Keratinocyte (primary cell): Measurements from ENCODE around the gene KATNB1.

ENCODE experiments used
- CTCF ChIP-seq, 3 experiments: IDR thresholded peaks in 1 of 3; conservative IDR thresholded peaks in 1 of 3; optimal IDR thresholded peaks in 1 of 3; 2 replicates in 2 of 3; 3 replicates in 1 of 3; pipeline versions ENCODE3 to v1.5.1; 2011; ENCODE audit warnings: low read length in 3 of 3, mild to moderate bottlenecking in 3 of 3, moderate library complexity in 2 of 3, control low read depth in 1 of 3, inconsistent platforms in 1 of 3; ENCODE audit not compliant: insufficient read depth in 2 of 3; ENCODE audit errors: extremely low read depth in 1 of 3
- EZH2 ChIP-seq: IDR thresholded peaks from one replicate; pipeline ENCODE4 v1.6.1; 2012; ENCODE audit warnings: inconsistent platforms, mild to moderate bottlenecking, low read length, moderate library complexity

- TF ChIP-seq CTCF (optimal IDR thresholded peaks at IDR 0.05 in 1 of 3, IDR thresholded peaks at IDR 0.05 in 1 of 3, conservative IDR thresholded peaks at IDR 0.05 in 1 of 3; ENCODE audit: extremely low read depth in 1 of 3, insufficient read depth in 2 of 3, low read length in 3 of 3) = no peak
- TF ChIP-seq EZH2 = no peak
Measured at GRCh38 chr16:57689762-57690558, 45.6 kb upstream of the KATNB1 start.
